Neural progenitor cell (in vitro differentiated cells): Measurements from ENCODE around the gene CPD.

Experiments used
- CTCF ChIP-seq: fragments of 200-600 bp; sonication (generic); IDR thresholded peaks from 2 replicates; pipeline ENCODE4 v1.5.1; 2017; ENCODE audit warnings: antibody characterized with exemption, mild to moderate bottlenecking
- EZH2phosphoT487 ChIP-seq: fragments of 200-600 bp; sonication (generic); IDR thresholded peaks from 2 replicates; pipeline ENCODE4 v1.6.1; 2017; ENCODE audit warnings: antibody characterized with exemption

GRCh38 chr17:30393491-30393890, 14.8 kb downstream of the CPD start:
- TF ChIP-seq CTCF: no peak
- no peak for TF ChIP-seq EZH2phosphoT487
